Measurements from ENCODE around the gene MMP2.

DNA sequence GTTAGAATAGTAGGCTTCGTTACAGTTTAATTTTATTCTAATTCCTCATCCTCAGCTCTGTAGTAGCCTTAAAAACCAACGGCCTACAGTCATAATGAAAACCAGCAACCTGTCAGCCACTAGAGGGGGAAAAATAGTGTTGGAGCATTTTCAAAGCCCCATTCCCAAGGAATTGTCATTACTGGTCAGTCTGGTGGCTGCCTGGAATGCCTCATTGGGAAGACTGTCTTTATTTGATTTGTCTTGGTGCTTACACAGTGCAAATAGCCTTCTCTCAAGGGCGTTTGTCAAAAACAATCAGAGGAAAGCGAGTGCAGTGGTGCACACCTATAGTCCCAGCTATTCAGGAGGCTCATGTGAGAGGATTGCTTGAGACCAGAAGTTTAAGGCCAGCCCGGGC is 34.6 kb downstream of the MMP2 start:
- TF ChIP-seq, protein P1, sequence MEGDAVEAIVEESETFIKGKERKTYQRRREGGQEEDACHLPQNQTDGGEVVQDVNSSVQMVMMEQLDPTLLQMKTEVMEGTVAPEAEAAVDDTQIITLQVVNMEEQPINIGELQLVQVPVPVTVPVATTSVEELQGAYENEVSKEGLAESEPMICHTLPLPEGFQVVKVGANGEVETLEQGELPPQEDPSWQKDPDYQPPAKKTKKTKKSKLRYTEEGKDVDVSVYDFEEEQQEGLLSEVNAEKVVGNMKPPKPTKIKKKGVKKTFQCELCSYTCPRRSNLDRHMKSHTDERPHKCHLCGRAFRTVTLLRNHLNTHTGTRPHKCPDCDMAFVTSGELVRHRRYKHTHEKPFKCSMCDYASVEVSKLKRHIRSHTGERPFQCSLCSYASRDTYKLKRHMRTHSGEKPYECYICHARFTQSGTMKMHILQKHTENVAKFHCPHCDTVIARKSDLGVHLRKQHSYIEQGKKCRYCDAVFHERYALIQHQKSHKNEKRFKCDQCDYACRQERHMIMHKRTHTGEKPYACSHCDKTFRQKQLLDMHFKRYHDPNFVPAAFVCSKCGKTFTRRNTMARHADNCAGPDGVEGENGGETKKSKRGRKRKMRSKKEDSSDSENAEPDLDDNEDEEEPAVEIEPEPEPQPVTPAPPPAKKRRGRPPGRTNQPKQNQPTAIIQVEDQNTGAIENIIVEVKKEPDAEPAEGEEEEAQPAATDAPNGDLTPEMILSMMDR (IDR thresholded peaks at IDR 0.05), result no peak
- no peak for TF ChIP-seq POLR2A (IDR thresholded peaks at IDR 0.05)
